Uterus (tissue), 4 donors: ENCODE data around the gene FAM184A. TPM values are rescaled to one million over a fixed set of nuclear protein-coding genes. Genes with fewer than 3 reads are reported as not detected.
"Not testable (repeated sequence)": the region's sequence is repeated elsewhere in the genome, so short reads cannot be mapped to it uniquely, and the experiment has no call there.

Source experiments
- DNase-seq, 2 donors: peaks; one replicate each; pipeline ENCODE4 v3.0.0-alpha.2; 2019 to 2020
- H3K27ac ChIP-seq, 2 donors: fragments of 200-600 bp; sonication (generic); 1 replicate in 1 of 2; 2 replicates in 1 of 2; pipeline ENCODE4 v1.5.1; 2016 to 2018
- H3K27me3 ChIP-seq, 2 donors: fragments of 200-600 bp; sonication (generic); one replicate each; pipeline ENCODE4 v1.5.1; 2018 to 2019; ENCODE audit warnings: control low read depth in 1 of 2
- H3K36me3 ChIP-seq, 2 donors: fragments of 200-600 bp; sonication (generic); one replicate each; pipeline ENCODE4 v1.5.1; 2019; ENCODE audit warnings: control low read depth in 1 of 2
- H3K4me1 ChIP-seq, 2 donors: fragments of 200-600 bp; sonication (generic); one replicate each; pipeline ENCODE4 v1.5.1; 2018 to 2019; ENCODE audit warnings: control low read depth in 1 of 2
- H3K4me3 ChIP-seq, 2 donors: fragments of 200-600 bp; sonication (generic); 1 replicate in 1 of 2; 2 replicates in 1 of 2; pipeline ENCODE4 v1.5.1; 2018 to 2019; ENCODE audit warnings: mild to moderate bottlenecking in 1 of 2
- H3K9me3 ChIP-seq, 2 donors: fragments of 200-600 bp; sonication (generic); one replicate each; pipeline ENCODE4 v1.5.1; 2019; ENCODE audit warnings: control low read depth in 1 of 2
- POLR2A ChIP-seq, 2 donors: fragments of 450-650 bp; IDR thresholded peaks; one replicate each; pipeline ENCODE4 v1.6.1; 2016; ENCODE audit warnings: antibody characterized with exemption in 2 of 2, mild to moderate bottlenecking in 1 of 2, moderate library complexity in 1 of 2
- intact Hi-C: fragments of 100-400 bp; cut with DNase I; formaldehyde crosslinking; loops from one replicate; pipeline ENCODE4 v1.15.1; 2023; ENCODE audit warnings: low total_unique reads
- total RNA-seq, 4 donors: library from RNA; depleted of rRNA in 3 of 4; stranded (reverse); fragments of >200 nt in 3 of 4; gene quantifications; one replicate each; pipeline versions ENCODE4 v1.1.0 to v1.2.4, GENCODE V29; 2014 to 2023
- TF ChIP-seq, protein P1 (sequence below), 4 experiments: fragments of 200-600 bp in 2 of 4; fragments of 450-650 bp in 2 of 4; sonication (generic) in 2 of 4; IDR thresholded peaks; one replicate each; pipeline ENCODE4 v1.5.1; 2016 to 2019; ENCODE audit warnings: antibody characterized with exemption in 4 of 4, mild to moderate bottlenecking in 2 of 4, moderate library complexity in 1 of 4
- donor health status: DM: yes; HTN: yes; CAD: no.

FAM184A gene
- total RNA-seq, 4 donors from 2014 or later, result 1.8 to 9.5 (median 5.1) TPM

DNA sequence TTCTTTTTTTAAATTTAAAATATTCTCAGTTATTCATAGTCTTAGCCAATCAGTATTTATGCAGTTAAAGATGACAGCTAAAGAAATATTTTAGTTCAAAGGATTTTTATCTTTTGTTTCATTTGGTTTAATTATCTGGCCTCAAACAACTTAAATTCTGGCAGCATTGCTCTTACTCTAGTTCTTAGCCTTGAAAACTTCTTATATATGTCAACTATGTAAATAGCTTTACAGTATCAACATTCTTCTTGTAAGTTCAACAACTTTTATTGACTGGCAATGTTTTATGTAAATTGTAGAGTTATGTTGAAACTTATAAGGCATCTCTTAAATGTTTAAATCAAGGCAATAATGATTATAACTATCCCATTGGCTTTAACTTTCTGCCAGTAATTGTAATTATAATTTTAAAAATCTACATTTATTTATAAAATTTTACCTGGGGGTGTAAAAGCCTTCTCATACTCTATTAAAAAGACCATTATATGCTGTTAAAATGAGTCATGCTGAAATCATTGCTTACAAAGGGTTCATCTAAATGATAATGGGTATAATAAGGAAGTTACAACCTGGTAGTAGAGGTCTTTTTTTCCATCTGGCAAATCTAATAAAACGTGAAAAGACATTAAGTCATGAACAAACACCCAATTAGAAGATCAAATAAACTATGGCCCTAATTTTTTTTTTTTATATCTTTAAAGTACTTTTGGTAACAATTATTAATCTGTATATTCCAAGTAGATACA, 45.8 kb upstream of the FAM184A start:
- intact Hi-C loops, result no loop called here
- H3K4me1 ChIP-seq, result no peaks in the 10 kb centered on the region
- H3K27me3 ChIP-seq, result no peaks in the 10 kb centered on the region
- H3K9me3 ChIP-seq, result no peaks in the 10 kb centered on the region
- DNase-seq, result no peak
- TF ChIP-seq POLR2A (IDR thresholded peaks at IDR 0.05), result no peak
- TF ChIP-seq, protein P1, sequence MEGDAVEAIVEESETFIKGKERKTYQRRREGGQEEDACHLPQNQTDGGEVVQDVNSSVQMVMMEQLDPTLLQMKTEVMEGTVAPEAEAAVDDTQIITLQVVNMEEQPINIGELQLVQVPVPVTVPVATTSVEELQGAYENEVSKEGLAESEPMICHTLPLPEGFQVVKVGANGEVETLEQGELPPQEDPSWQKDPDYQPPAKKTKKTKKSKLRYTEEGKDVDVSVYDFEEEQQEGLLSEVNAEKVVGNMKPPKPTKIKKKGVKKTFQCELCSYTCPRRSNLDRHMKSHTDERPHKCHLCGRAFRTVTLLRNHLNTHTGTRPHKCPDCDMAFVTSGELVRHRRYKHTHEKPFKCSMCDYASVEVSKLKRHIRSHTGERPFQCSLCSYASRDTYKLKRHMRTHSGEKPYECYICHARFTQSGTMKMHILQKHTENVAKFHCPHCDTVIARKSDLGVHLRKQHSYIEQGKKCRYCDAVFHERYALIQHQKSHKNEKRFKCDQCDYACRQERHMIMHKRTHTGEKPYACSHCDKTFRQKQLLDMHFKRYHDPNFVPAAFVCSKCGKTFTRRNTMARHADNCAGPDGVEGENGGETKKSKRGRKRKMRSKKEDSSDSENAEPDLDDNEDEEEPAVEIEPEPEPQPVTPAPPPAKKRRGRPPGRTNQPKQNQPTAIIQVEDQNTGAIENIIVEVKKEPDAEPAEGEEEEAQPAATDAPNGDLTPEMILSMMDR (IDR thresholded peaks at IDR 0.05), result no peak
- no peak overlapping the region for H3K4me3 ChIP-seq
- H3K27ac ChIP-seq, result no peak overlapping the region
- no peaks in the 10 kb centered on the region for H3K36me3 ChIP-seq

DNA sequence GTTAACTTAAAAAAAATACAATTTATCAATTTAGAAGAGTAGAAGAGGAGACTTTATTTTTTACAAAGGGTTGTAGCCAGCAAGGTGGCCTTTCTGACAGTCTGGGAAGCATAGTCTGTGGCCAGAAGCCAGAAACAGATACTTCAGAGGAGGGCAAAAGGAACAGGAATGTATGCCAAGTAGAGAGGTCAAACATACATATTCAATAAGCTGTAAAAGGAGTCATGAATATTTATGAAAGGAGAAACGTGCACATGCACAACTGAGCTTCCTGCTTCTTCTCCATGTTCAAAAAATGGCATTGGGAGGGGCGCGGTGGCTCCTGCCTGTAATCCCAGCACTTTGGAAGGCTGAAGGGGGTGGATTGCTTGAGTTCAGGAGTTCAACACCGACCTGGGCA, 43.9 kb upstream of the FAM184A start:
- Histone ChIP-seq H3K27ac (no peak overlapping the region), H3K4me1 (no peaks in the 10 kb centered on the region), H3K36me3 (no peaks in the 10 kb centered on the region), H3K9me3 (no peaks in the 10 kb centered on the region), H3K4me3 (no peak overlapping the region), H3K27me3 (no peaks in the 10 kb centered on the region)
- intact Hi-C loops, result no loop called here
- DNase-seq, result no peak
- TF ChIP-seq, protein P1 (IDR thresholded peaks at IDR 0.05), result no peak
- TF ChIP-seq POLR2A (IDR thresholded peaks at IDR 0.05), result no peak

DNA sequence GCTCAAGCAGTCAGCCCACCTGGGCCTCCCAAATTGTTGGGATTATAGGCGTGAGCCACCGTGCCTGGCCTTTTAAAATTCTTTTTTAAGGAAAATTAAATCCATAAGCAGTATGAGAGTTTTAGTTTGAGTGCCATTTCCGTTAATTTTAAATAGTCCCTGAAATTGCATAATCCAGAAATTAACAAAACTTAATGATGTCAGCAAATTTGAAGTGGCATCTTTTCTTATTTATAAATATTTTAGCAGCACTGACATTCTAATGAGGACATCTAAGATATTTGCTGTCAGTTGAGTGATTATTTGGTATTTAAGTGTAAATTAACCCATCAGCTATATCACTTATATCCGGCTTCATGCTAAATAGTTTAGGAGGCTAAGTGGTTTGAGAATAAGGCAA, 42.9 kb upstream of the FAM184A start:
- Histone ChIP-seq H3K4me3 (no peak overlapping the region), H3K9me3 (no peaks in the 10 kb centered on the region), H3K27ac (no peak overlapping the region), H3K27me3 (no peaks in the 10 kb centered on the region), H3K4me1 (no peaks in the 10 kb centered on the region), H3K36me3 (no peaks in the 10 kb centered on the region)
- TF ChIP-seq, protein P1 (IDR thresholded peaks at IDR 0.05), result no peak
- TF ChIP-seq POLR2A (IDR thresholded peaks at IDR 0.05), result no peak
- no peak for DNase-seq
- intact Hi-C loops, result no loop called here

DNA sequence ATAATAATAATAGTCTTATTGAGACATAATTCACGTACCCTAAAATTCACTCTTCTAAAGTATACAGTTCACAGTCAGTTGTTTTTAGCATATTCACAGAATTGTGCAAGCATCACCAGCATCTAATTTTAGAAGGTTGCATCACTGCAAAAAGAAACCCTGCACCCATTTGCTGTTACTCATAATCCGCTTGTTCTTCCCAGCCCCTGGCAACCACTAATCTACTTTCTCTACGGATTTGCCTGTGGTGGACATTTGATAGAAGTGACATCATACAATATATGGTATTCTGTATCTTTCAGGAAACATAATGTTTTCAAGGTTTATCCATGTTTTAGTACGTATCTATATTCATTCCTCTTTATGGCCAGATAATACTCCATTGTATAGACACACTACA, 41.5 kb upstream of the FAM184A start:
- TF ChIP-seq POLR2A (IDR thresholded peaks at IDR 0.05), result no peak
- TF ChIP-seq, protein P1 (IDR thresholded peaks at IDR 0.05), result no peak
- intact Hi-C loops, result no loop called here
- no peak overlapping the region for H3K4me3 ChIP-seq

DNA sequence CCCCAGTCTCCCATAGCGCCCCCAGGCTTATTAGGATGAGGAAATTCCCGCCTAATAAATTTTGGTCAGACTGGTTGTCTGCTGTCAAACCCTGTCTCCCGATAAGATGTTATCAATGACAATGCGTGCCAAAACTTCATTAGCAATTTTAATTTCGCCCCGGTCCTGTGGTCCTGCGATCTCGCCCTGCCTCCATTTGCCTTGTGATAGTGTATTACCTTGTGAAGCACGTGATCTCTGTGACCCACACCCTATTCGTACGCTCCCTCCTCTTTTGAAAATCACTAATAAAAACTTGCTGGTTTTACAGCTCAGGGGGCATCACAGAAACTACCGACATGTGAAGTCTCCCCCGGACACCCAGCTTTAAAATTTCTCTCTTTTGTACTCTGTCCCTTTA, 40.6 kb upstream of the FAM184A start:
- H3K9me3 ChIP-seq, DNase-seq, H3K27me3 ChIP-seq, H3K27ac ChIP-seq, H3K4me1 ChIP-seq, H3K4me3 ChIP-seq, intact Hi-C loops, H3K36me3 ChIP-seq: not testable (repeated sequence)

More for the DNA sequence above, 41.5 kb upstream of the FAM184A start:
- Histone ChIP-seq H3K27me3 (no peaks in the 10 kb centered on the region), H3K27ac (no peak overlapping the region), H3K9me3 (no peaks in the 10 kb centered on the region), H3K4me1 (no peaks in the 10 kb centered on the region), H3K36me3 (no peaks in the 10 kb centered on the region)
- no peak for DNase-seq
